CD4-positive, alpha-beta T cell treated with Interleukin-17A for 4 hours (primary cell): Measurements from ENCODE around the gene S100A14.

Experiments used
- DNase-seq: peaks from one replicate; pipeline ENCODE4 v3.0.0-alpha.2; 2020; ENCODE audit warnings: mixed read lengths

The S100A14 gene

GRCh38 chr1:153638261-153638660 is 22.1 kb upstream of the S100A14 start:
- DNase-seq, result no peak

GRCh38 chr1:153636312-153636711 is 20.2 kb upstream of the S100A14 start:
- DNase-seq, result no peak

- DNase-seq, result no peak
Measured at GRCh38 chr1:153635872-153636271, 19.7 kb upstream of the S100A14 start.

- DNase-seq, result peak; percentile 94
Measured at GRCh38 chr1:153633754-153634665, 17.9 kb upstream of the S100A14 start, which contains the start of gene CHTOP. TSS of gene CHTOP (plus strand) at chr1:153634066. CDS start at chr1:153636589, 2,523 bp downstream.

GRCh38 chr1:153633161-153633753 is 17.1 kb upstream of the S100A14 start:
- DNase-seq, result no peak

GRCh38 chr1:153631047-153632022 is 15.2 kb upstream of the S100A14 start:
- DNase-seq, result no peak

- DNase-seq, result no peak
Measured at GRCh38 chr1:153630384-153630783, 14.3 kb upstream of the S100A14 start.

- no peak for DNase-seq
Measured at GRCh38 chr1:153629971-153630370, 13.8 kb upstream of the S100A14 start.

GRCh38 chr1:153629343-153629665 is 13.2 kb upstream of the S100A14 start:
- DNase-seq, result no peak

- DNase-seq, result no peak
Measured at GRCh38 chr1:153628638-153629342, 12.7 kb upstream of the S100A14 start.

- no peak for DNase-seq
Measured at GRCh38 chr1:153627715-153628626, 11.8 kb upstream of the S100A14 start, which contains the start of gene S100A1. TSS of gene S100A1 (plus strand) at chr1:153628434. CDS start at chr1:153630522, 2,088 bp downstream.

- DNase-seq, result peak; percentile 20
Measured at GRCh38 chr1:153626904-153627714, 11.0 kb upstream of the S100A14 start, which contains the start of gene S100A13. TSS of gene S100A13 (minus strand) at chr1:153627505. CDS start at chr1:153626472, 1,033 bp downstream.

- DNase-seq, result no peak
Measured at GRCh38 chr1:153626477-153626903, 10.4 kb upstream of the S100A14 start.

- DNase-seq, result no peak
Measured at GRCh38 chr1:153624965-153625611, 9.0 kb upstream of the S100A14 start.

- no peak for DNase-seq
Measured at GRCh38 chr1:153623101-153623500, 7.0 kb upstream of the S100A14 start.

GRCh38 chr1:153619171-153619570 is 3.0 kb upstream of the S100A14 start:
- no peak for DNase-seq

GRCh38 chr1:153617663-153618062 is 1.5 kb upstream of the S100A14 start:
- DNase-seq, result peak; percentile 87

- no peak for DNase-seq
Measured at GRCh38 chr1:153616917-153617311, 789 bp upstream of the S100A14 start.

- DNase-seq, result no peak
Measured at GRCh38 chr1:153615406-153615805, 719 bp downstream of the S100A14 start.

- DNase-seq, result no peak
Measured at GRCh38 chr1:153614906-153615305, 1.2 kb downstream of the S100A14 start.
